GM12878 (cell line): ENCODE data around the gene LIN54. TPM values are rescaled to one million over a fixed set of nuclear protein-coding genes. Genes with fewer than 3 reads are reported as not detected.
A peak's percentile ranks its signal among the peaks of the same experiment; 100 is the strongest.

Experiments
- ATAC-seq: fragments of 200-7000 bp; cut with Tn5 transposase; 3 replicates; pipeline ENCODE4 v1.9.1; 2020; ENCODE audit warnings: mild to moderate bottlenecking, moderate library complexity
- BruUV-seq: library from RNA; stranded (reverse); fragments of 400-500 nt; replicated peaks from 2 replicates; lab custom pipeline; 2021; lab: Mats Ljungman, UMichigan
- CTCF ChIA-PET: fragments of 300-600 bp; sonication (Branson Sonifier 250); formaldehyde crosslinking; extraction: SDS; loops from one replicate; lab custom pipeline; 2021; ENCODE audit warnings: inconsistent platforms; lab: Yijun Ruan, JAX
- POLR2A ChIA-PET: fragments of 350-600 bp; formaldehyde crosslinking; extraction: SDS; loops from one replicate; lab custom pipeline; 2021; ENCODE audit warnings: inconsistent platforms; lab: Charles Lee
- RAD21 ChIA-PET: fragments of 300-600 bp; sonication (Branson Sonifier 250); formaldehyde crosslinking; loops from one replicate; lab custom pipeline; 2023; ENCODE audit warnings: antibody characterized with exemption; ENCODE audit not compliant: unreplicated experiment; lab: Charles Lee
- SMC1A ChIA-PET: fragments of 300-600 bp; sonication (Branson Sonifier 250); formaldehyde crosslinking; loops from one replicate; lab custom pipeline; 2023; ENCODE audit not compliant: unreplicated experiment, uncharacterized antibody; lab: Charles Lee
- DNase-seq: peaks from one replicate; pipeline ENCODE4 v3.0.0-alpha.2; 2011; ENCODE audit warnings: low read depth, low spot score
- FAIRE-seq: peaks from 3 replicates; lab custom pipeline; 2011; peaks lifted over from hg19 to GRCh38; lab: Jason Lieb, UNC
- H2AFZ ChIP-seq: 2 replicates; pipeline ENCODE4 v1.6.0; 2011; ENCODE audit warnings: low read depth, low read length, control low read depth; ENCODE audit not compliant: control insufficient read depth
- H3K27ac ChIP-seq: 2 replicates; pipeline ENCODE4 v1.5.1; 2011; ENCODE audit warnings: control low read depth; ENCODE audit not compliant: control insufficient read depth, insufficient read depth
- H3K27me3 ChIP-seq, 2 experiments: replicated peaks in 1 of 2; 2 replicates each; pipeline versions ENCODE4 v1.6.0 to v1.6.1; 2011; ENCODE audit warnings: low read length in 1 of 2; ENCODE audit not compliant: control insufficient read depth in 2 of 2, insufficient read depth in 2 of 2
- H3K36me3 ChIP-seq, 2 experiments: 2 replicates each; pipeline ENCODE4 v1.5.1; 2011; ENCODE audit warnings: low read length in 1 of 2; ENCODE audit not compliant: control insufficient read depth in 2 of 2, insufficient read depth in 2 of 2
- H3K4me1 ChIP-seq: 2 replicates; pipeline ENCODE4 v1.6.1; 2011; ENCODE audit warnings: mild to moderate bottlenecking, low read length, moderate library complexity, mixed read lengths; ENCODE audit not compliant: control insufficient read depth, insufficient read depth
- H3K4me2 ChIP-seq: 2 replicates; pipeline ENCODE4 v1.6.0; 2011; ENCODE audit warnings: control low read depth; ENCODE audit not compliant: control insufficient read depth, insufficient read depth
- H3K4me3 ChIP-seq: fragments of 200-600 bp; sonication (generic); 2 replicates; pipeline ENCODE4 v1.5.1; 2016
- H3K79me2 ChIP-seq: 2 replicates; pipeline ENCODE4 v1.6.0; 2011; ENCODE audit warnings: low read length; ENCODE audit not compliant: control insufficient read depth, insufficient read depth
- H3K9ac ChIP-seq: 2 replicates; pipeline ENCODE4 v1.8.0; 2011; ENCODE audit warnings: low read length, control low read depth, mixed read lengths; ENCODE audit not compliant: control insufficient read depth, insufficient read depth
- H3K9me3 ChIP-seq: replicated peaks from 3 replicates; pipeline ENCODE4 v1.5.1; 2011; ENCODE audit warnings: mild to moderate bottlenecking, low read length; ENCODE audit not compliant: control insufficient read depth, insufficient read depth
- H4K20me1 ChIP-seq: 2 replicates; pipeline ENCODE4 v1.6.0; 2011; ENCODE audit not compliant: control insufficient read depth, insufficient read depth
- CHD1 ChIP-seq: IDR thresholded peaks from 2 replicates; pipeline ENCODE4 v1.6.1; 2012; ENCODE audit warnings: low read depth, low read length, improper control_type of control experiment
- CHD4 ChIP-seq: fragments of 200-600 bp; sonication (generic); IDR thresholded peaks from 2 replicates; pipeline ENCODE4 v1.6.1; 2016; ENCODE audit warnings: mild to moderate bottlenecking
- EZH2 ChIP-seq: IDR thresholded peaks from 2 replicates; pipeline ENCODE4 v1.6.1; 2012; ENCODE audit warnings: low read depth, mild to moderate bottlenecking, control low read depth, inconsistent platforms, low read length, borderline replicate concordance; ENCODE audit not compliant: control insufficient read depth
- MEF2B ChIP-seq: fragments of 450-650 bp; IDR thresholded peaks from 2 replicates; pipeline ENCODE4 v1.6.1; 2018; ENCODE audit warnings: mild to moderate bottlenecking, moderate library complexity; ENCODE audit not compliant: partially characterized antibody, poor library complexity, severe bottlenecking
- NRF1 ChIP-seq: conservative IDR thresholded peaks from 2 replicates; pipeline ENCODE4 v1.6.1; 2011; ENCODE audit warnings: mild to moderate bottlenecking, low read depth, low read length, improper control_type of control experiment
- POLR2AphosphoS5 ChIP-seq: IDR thresholded peaks from 2 replicates; pipeline ENCODE4 v1.6.1; 2011; ENCODE audit warnings: mild to moderate bottlenecking, low read length, inconsistent platforms
- SREBF1 ChIP-seq: IDR thresholded peaks from 2 replicates; pipeline ENCODE4 v1.6.1; 2012; ENCODE audit warnings: mild to moderate bottlenecking, low read length
- TCF12 ChIP-seq: IDR thresholded peaks from 2 replicates; pipeline ENCODE4 v1.6.1; 2011; ENCODE audit warnings: low read depth, mild to moderate bottlenecking, low read length
- TCF7 ChIP-seq: IDR thresholded peaks from 2 replicates; pipeline ENCODE4 v1.6.1; 2014; ENCODE audit warnings: antibody characterized with exemption, borderline replicate concordance
- ZSCAN29 ChIP-seq: fragments of 450-650 bp; IDR thresholded peaks from 2 replicates; pipeline ENCODE4 v1.6.1; 2017; ENCODE audit warnings: mild to moderate bottlenecking, moderate library complexity
- WGBS: methylation state at CpG from one replicate; pipeline ENCODE4 v1.1.6; 2016; ENCODE audit warnings: low lambda C conversion rate; ENCODE audit not compliant: insufficient replicate concordance, insufficient coverage; ENCODE audit errors: missing lambda C conversion rate; 5-methylcytosine and 5-hydroxymethylcytosine counted together
- in situ Hi-C: fragments of 300-500 bp; cut with MboI; formaldehyde crosslinking; loops from 9 replicates; pipeline ENCODE4 v1.14.3; 2018; ENCODE audit warnings: mixed read lengths
- intact Hi-C: fragments of 100-400 bp; cut with micrococcal nuclease; formaldehyde crosslinking; loops from one replicate; pipeline ENCODE4 v1.14.2; 2022; ENCODE audit not compliant: unreplicated experiment
- polyA plus RNA-seq, 11 experiments: library from polyadenylated mRNA; depleted of rRNA in 4 of 11; unstranded in 6 of 11; stranded (reverse) in 5 of 11; fragments of >200 nt; fragmentation: Nextera tagmentation in 4 of 11; fragmentation: Illumina TruSeq in 1 of 11; extraction: Ambion mirVana in 4 of 11; extraction: Trizol in 1 of 11; gene quantifications; 1 replicate in 1 of 11; 2 replicates in 10 of 11; pipeline versions ENCODE4 v1.2.1 to v1.2.3, GENCODE V29; 2011 to 2016; ENCODE audit warnings: inconsistent platforms in 2 of 11, missing spikeins in 2 of 11, low read depth in 1 of 11
- total RNA-seq, 4 experiments: library from RNA; depleted of rRNA in 3 of 4; stranded (reverse); fragments of >200 nt in 3 of 4; fragmentation: Illumina TruSeq in 1 of 4; extraction: Trizol in 1 of 4; gene quantifications; 2 replicates each; pipeline versions ENCODE4 v1.2.1 to v1.2.3, GENCODE V29; 2013 to 2021
- TF ChIP-seq, protein P1 (sequence below): fragments of 450-650 bp; IDR thresholded peaks from 2 replicates; pipeline ENCODE4 v1.6.1; 2017; ENCODE audit warnings: antibody characterized with exemption, mild to moderate bottlenecking, moderate library complexity
- TF ChIP-seq, protein P2 (sequence below): fragments of 150-350 bp; IDR thresholded peaks from 2 replicates; pipeline ENCODE4 v1.6.1; 2014; ENCODE audit warnings: mild to moderate bottlenecking, low read depth, low read length
- TF ChIP-seq, protein P3 (sequence below), 3 experiments: IDR thresholded peaks in 2 of 3; conservative IDR thresholded peaks in 1 of 3; 2 replicates each; pipeline ENCODE4 v1.5.1; 2011; ENCODE audit warnings: low read depth in 3 of 3, low read length in 3 of 3, mild to moderate bottlenecking in 3 of 3, control low read depth in 2 of 3, moderate library complexity in 2 of 3, inconsistent platforms in 1 of 3, mixed read lengths in 1 of 3; ENCODE audit not compliant: control insufficient read depth in 2 of 3, insufficient read depth in 1 of 3; ENCODE audit errors: extremely low read depth in 1 of 3

LIN54 gene
- total and polyA plus RNA-seq, 10 of the 15 experiments (the other 5 are each of a cell fraction or from before 2014, with no cell fraction given) = 1.5 to 20.4 (median 12.2) TPM

DNA sequence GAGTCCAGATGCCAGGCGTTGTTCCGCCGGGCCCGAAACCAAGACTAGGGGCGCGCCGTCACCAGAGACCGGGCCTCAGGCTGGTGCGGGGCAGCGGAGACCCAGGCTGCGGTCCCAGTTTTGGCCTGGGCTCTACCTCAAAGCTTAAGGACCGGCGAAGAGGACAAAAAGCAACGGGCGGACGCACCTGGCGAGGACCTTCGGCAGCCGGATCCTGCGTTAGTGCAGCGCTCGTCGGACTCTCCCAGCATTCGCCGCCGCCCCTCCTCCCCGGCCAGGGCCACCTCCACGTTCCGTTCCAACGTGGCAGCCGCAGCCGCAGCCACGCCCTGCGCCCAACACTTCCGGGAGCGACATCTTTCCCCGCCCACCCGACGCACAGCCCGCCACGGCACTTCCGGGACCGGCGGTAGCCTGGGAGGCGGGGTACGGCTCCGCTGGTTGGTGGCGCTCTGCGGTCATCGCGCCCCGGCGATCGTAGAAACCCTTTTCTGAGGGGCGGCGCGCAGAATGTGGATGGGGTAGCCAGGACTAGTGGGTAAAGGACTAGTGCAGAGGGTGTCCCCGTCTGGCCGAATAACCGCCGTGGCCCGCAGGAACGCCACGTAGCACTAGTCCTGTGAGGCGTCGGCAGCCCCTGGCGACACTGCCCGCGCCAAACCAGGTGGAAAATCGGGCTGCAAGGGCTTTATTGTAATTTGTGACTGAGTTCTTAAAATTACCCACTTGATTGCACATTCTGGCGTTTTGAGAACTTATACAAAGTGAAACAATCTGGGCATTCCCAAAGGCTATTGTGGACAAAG lies 119.5 kb downstream of the LIN54 start, which contains the start of gene SEC31A:
Gene SEC31A (minus strand): TSS at position 253 of the 806 bp plus-strand sequence. CDS start 9,217 bp downstream, outside the sequence.
- CTCF ChIA-PET = interaction anchor here (0.9 to 2.2 kb wide), 7 partner anchors 8 to 147 kb away, joined by 3 to 17 read pairs (median 4); partner anchors contain the start of genes COPS4 and THAP9
- in situ Hi-C loops = loop anchor here (5.0 kb wide), 2 partner anchors 121 to 391 kb away; partner anchors contain the start of genes COQ2 and LIN54
- H3K27me3 ChIP-seq = no peaks in the 10 kb centered on the region
- peak within 1 kb of the TSS; percentile 94 for H3K27ac ChIP-seq
- H3K9me3 ChIP-seq = no peaks in the 10 kb centered on the region
- H3K36me3 ChIP-seq = peaks cover 0 to 14% of the 10 kb centered on the region in 2 experiments; a peak in 2 of 4 replicates
- TSS peak; percentile 99 for BruUV-seq
- POLR2A ChIA-PET = interaction anchor here (0.9 to 3.0 kb wide), 7 partner anchors 9 to 462 kb away, joined by 3 to 26 read pairs (median 5); partner anchors contain the start of genes COPS4 and THAP9
- peak within 1 kb of the TSS; percentile 55 for H3K4me2 ChIP-seq
- peaks cover 3% of the 10 kb centered on the region; the same call in 1 of the 2 replicates for H3K4me1 ChIP-seq
- ATAC-seq = peak; percentile 90
- H4K20me1 ChIP-seq = no peaks in the 10 kb centered on the region
- 1% methylated on average over 67 of the region's 71 CpGs for WGBS
- intact Hi-C loops = loop anchor here (1.0 to 5.0 kb wide), 4 partner anchors 9 to 566 kb away; partner anchors contain the start of genes HELQ, MRPS18C, PLAC8 and THAP9
- H3K9ac ChIP-seq = peak within 1 kb of the TSS; percentile 98
- RAD21 ChIA-PET = interaction anchor here (0.8 to 1.4 kb wide), 3 partner anchors 15 to 391 kb away, joined by 4 to 8 read pairs (median 5); no protein-coding TSS in a partner anchor
- SMC1A ChIA-PET = interaction anchor here (0.9 to 2.5 kb wide), 6 partner anchors 9 to 183 kb away, joined by 3 to 15 read pairs (median 7); partner anchors contain the start of genes LIN54 and THAP9
- H2AFZ ChIP-seq = peak within 1 kb of the TSS; percentile 92
- H3K4me3 ChIP-seq = peak within 1 kb of the TSS; percentile 90
- peaks cover 51% of the 10 kb centered on the region for H3K79me2 ChIP-seq
- peak; percentile 84 for DNase-seq
- no peak for FAIRE-seq
- no peak for TF ChIP-seq SREBF1
- peak; percentile 80 for TF ChIP-seq TCF12
- no peak for TF ChIP-seq MEF2B
- TF ChIP-seq CHD1 = no peak
- TF ChIP-seq, protein P1, sequence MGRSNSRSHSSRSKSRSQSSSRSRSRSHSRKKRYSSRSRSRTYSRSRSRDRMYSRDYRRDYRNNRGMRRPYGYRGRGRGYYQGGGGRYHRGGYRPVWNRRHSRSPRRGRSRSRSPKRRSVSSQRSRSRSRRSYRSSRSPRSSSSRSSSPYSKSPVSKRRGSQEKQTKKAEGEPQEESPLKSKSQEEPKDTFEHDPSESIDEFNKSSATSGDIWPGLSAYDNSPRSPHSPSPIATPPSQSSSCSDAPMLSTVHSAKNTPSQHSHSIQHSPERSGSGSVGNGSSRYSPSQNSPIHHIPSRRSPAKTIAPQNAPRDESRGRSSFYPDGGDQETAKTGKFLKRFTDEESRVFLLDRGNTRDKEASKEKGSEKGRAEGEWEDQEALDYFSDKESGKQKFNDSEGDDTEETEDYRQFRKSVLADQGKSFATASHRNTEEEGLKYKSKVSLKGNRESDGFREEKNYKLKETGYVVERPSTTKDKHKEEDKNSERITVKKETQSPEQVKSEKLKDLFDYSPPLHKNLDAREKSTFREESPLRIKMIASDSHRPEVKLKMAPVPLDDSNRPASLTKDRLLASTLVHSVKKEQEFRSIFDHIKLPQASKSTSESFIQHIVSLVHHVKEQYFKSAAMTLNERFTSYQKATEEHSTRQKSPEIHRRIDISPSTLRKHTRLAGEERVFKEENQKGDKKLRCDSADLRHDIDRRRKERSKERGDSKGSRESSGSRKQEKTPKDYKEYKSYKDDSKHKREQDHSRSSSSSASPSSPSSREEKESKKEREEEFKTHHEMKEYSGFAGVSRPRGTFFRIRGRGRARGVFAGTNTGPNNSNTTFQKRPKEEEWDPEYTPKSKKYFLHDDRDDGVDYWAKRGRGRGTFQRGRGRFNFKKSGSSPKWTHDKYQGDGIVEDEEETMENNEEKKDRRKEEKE = no peak
- TF ChIP-seq CHD4 = no peak
- TF ChIP-seq EZH2 = no peak
- no peak; the same call in 1 of the 2 replicates for TF ChIP-seq TCF7
- 0 out of 2 replicates have a peak, but pooled peaks have one; percentile 15 for TF ChIP-seq NRF1
- TF ChIP-seq, protein P2, sequence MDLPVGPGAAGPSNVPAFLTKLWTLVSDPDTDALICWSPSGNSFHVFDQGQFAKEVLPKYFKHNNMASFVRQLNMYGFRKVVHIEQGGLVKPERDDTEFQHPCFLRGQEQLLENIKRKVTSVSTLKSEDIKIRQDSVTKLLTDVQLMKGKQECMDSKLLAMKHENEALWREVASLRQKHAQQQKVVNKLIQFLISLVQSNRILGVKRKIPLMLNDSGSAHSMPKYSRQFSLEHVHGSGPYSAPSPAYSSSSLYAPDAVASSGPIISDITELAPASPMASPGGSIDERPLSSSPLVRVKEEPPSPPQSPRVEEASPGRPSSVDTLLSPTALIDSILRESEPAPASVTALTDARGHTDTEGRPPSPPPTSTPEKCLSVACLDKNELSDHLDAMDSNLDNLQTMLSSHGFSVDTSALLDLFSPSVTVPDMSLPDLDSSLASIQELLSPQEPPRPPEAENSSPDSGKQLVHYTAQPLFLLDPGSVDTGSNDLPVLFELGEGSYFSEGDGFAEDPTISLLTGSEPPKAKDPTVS = no peak
- TF ChIP-seq, protein P3, sequence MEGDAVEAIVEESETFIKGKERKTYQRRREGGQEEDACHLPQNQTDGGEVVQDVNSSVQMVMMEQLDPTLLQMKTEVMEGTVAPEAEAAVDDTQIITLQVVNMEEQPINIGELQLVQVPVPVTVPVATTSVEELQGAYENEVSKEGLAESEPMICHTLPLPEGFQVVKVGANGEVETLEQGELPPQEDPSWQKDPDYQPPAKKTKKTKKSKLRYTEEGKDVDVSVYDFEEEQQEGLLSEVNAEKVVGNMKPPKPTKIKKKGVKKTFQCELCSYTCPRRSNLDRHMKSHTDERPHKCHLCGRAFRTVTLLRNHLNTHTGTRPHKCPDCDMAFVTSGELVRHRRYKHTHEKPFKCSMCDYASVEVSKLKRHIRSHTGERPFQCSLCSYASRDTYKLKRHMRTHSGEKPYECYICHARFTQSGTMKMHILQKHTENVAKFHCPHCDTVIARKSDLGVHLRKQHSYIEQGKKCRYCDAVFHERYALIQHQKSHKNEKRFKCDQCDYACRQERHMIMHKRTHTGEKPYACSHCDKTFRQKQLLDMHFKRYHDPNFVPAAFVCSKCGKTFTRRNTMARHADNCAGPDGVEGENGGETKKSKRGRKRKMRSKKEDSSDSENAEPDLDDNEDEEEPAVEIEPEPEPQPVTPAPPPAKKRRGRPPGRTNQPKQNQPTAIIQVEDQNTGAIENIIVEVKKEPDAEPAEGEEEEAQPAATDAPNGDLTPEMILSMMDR (IDR thresholded peaks at IDR 0.05 in 2 of 3, conservative IDR thresholded peaks at IDR 0.05 in 1 of 3; ENCODE audit: control insufficient read depth in 2 of 3, extremely low read depth in 1 of 3, insufficient read depth in 1 of 3, low read depth in 3 of 3, low read length in 3 of 3) = 0 out of 6 replicates have a peak, but pooled peaks of 1 of the 3 experiments have one; percentile 15
- TF ChIP-seq POLR2AphosphoS5 = peak; percentile 98
- TF ChIP-seq ZSCAN29 = no peak
